HepG2 (cell line): ENCODE results near the gene MGMT. TPM values are rescaled to one million over a fixed set of nuclear protein-coding genes. Genes with fewer than 3 reads are reported as not detected.

Experiments
- ATAC-seq: fragments of 200-7000 bp; cut with Tn5 transposase; 3 replicates; pipeline ENCODE4 v1.9.1; 2020; ENCODE audit warnings: mild to moderate bottlenecking, moderate library complexity
- BruUV-seq: library from RNA; stranded (reverse); fragments of 400-500 nt; replicated peaks from 2 replicates; lab custom pipeline; 2021; lab: Mats Ljungman, UMichigan
- CTCF ChIA-PET: fragments of 300-600 bp; formaldehyde crosslinking; extraction: SDS; loops from one replicate; lab custom pipeline; 2021; ENCODE audit warnings: low total read pairs, inconsistent platforms, low intra/inter-chr PET ratio; lab: Yijun Ruan, JAX
- POLR2A ChIA-PET: fragments of 350-600 bp; sonication (Branson Sonifier 250); formaldehyde crosslinking; loops from one replicate; lab custom pipeline; 2020; ENCODE audit warnings: antibody characterized with exemption, inconsistent platforms; lab: Yijun Ruan, JAX
- DNase-seq: peaks from one replicate; pipeline ENCODE4 v3.0.0-alpha.2; 2015; ENCODE audit warnings: low spot score
- FAIRE-seq: peaks from 3 replicates; lab custom pipeline; 2011; peaks lifted over from hg19 to GRCh38; lab: Jason Lieb, UNC
- H2AFZ ChIP-seq: one replicate; pipeline ENCODE4 v1.6.1; 2011; ENCODE audit warnings: low read length, inconsistent platforms
- H3K27ac ChIP-seq: fragments of 300-600 bp; 3 replicates; pipeline ENCODE4 v1.8.0; 2011; ENCODE audit warnings: mixed run types, mild to moderate bottlenecking, mixed read lengths, low read length, inconsistent platforms; ENCODE audit not compliant: insufficient read depth; ENCODE audit errors: extremely low read length
- H3K27me3 ChIP-seq, 2 experiments: fragments of 200-600 bp in 1 of 2; 2 replicates in 1 of 2; 3 replicates in 1 of 2; pipeline versions ENCODE4 v1.6.0 to v1.8.0; 2011; ENCODE audit warnings: low read length in 2 of 2, mild to moderate bottlenecking in 2 of 2, moderate library complexity in 2 of 2, inconsistent platforms in 1 of 2; ENCODE audit not compliant: insufficient read depth in 2 of 2, control insufficient read depth in 1 of 2
- H3K36me3 ChIP-seq, 2 experiments: fragments of 200-600 bp in 1 of 2; replicated peaks in 1 of 2; 2 replicates in 1 of 2; 3 replicates in 1 of 2; pipeline versions ENCODE4 v1.5.1 to v1.8.0; 2011; ENCODE audit warnings: low read length in 2 of 2, inconsistent platforms in 1 of 2; ENCODE audit not compliant: insufficient read depth in 2 of 2, control insufficient read depth in 1 of 2
- H3K4me1 ChIP-seq: 2 replicates; pipeline ENCODE4 v1.5.1; 2012; ENCODE audit warnings: low read length, inconsistent platforms; ENCODE audit not compliant: insufficient read depth
- H3K4me2 ChIP-seq: 2 replicates; pipeline ENCODE4 v1.6.0; 2011; ENCODE audit warnings: low read depth, low read length, inconsistent platforms
- H3K4me3 ChIP-seq, 3 experiments: fragments of 200-600 bp in 1 of 3; sonication (generic), shearing (Covaris generic) in 1 of 3; replicated peaks in 1 of 3; 2 replicates each; pipeline ENCODE4 v1.5.1; 2011 to 2016; ENCODE audit warnings: low read length in 3 of 3, inconsistent platforms in 2 of 3, low read depth in 2 of 3, mild to moderate bottlenecking in 2 of 3, control low read depth in 1 of 3, mixed read lengths in 1 of 3; ENCODE audit not compliant: insufficient read depth in 1 of 3
- H3K79me2 ChIP-seq: one replicate; pipeline ENCODE4 v1.6.1; 2011; ENCODE audit warnings: low read length, inconsistent platforms; ENCODE audit not compliant: insufficient read depth
- H3K9ac ChIP-seq: 2 replicates; pipeline ENCODE4 v1.6.0; 2011; ENCODE audit warnings: mild to moderate bottlenecking, low read depth, low read length, inconsistent platforms; ENCODE audit not compliant: insufficient read depth
- H3K9me3 ChIP-seq: 2 replicates; pipeline ENCODE4 v1.5.1; 2012; ENCODE audit warnings: mild to moderate bottlenecking, low read length
- H4K20me1 ChIP-seq: 2 replicates; pipeline ENCODE4 v1.6.0; 2011; ENCODE audit warnings: inconsistent platforms, mild to moderate bottlenecking, low read length, moderate library complexity; ENCODE audit not compliant: insufficient read depth
- BCL6 ChIP-seq: IDR thresholded peaks from 2 replicates; pipeline ENCODE4 v1.6.1; 2016; ENCODE audit warnings: missing genetic modification reagents, missing compliant biosample characterization
- CAMTA2 ChIP-seq: sonication (generic); formaldehyde crosslinking; IDR thresholded peaks from 2 replicates; pipeline ENCODE4 v1.4.0; 2020; ENCODE audit warnings: mild to moderate bottlenecking, missing genetic modification reagents, borderline replicate concordance
- CHD2 ChIP-seq: IDR thresholded peaks from 2 replicates; pipeline ENCODE4 v1.6.1; 2011; ENCODE audit warnings: low read depth, low read length, improper control_type of control experiment
- DNMT1 ChIP-seq: sonication (generic); formaldehyde crosslinking; IDR thresholded peaks from 2 replicates; pipeline ENCODE4 v1.5.1; 2020; ENCODE audit warnings: mild to moderate bottlenecking, missing genetic modification reagents
- MATR3 ChIP-seq: sonication (generic); formaldehyde crosslinking; IDR thresholded peaks from 2 replicates; pipeline ENCODE4 v1.4.0; 2020; ENCODE audit warnings: missing genetic modification reagents
- MBNL3 ChIP-seq: fragments of 250-450 bp; sonication (Bioruptor Pico); conservative IDR thresholded peaks from 2 replicates; pipeline ENCODE4 v1.8.0; 2022; ENCODE audit warnings: mild to moderate bottlenecking, inconsistent platforms
- NFIC ChIP-seq: IDR thresholded peaks from 2 replicates; pipeline ENCODE4 v1.6.1; 2012; ENCODE audit warnings: mild to moderate bottlenecking, low read length, inconsistent platforms
- SRF ChIP-seq: IDR thresholded peaks from 2 replicates; pipeline ENCODE4 v1.6.1; 2011; ENCODE audit warnings: mild to moderate bottlenecking, low read depth, low read length, moderate library complexity
- TCF7 ChIP-seq: sonication (generic); IDR thresholded peaks from 2 replicates; pipeline ENCODE4 v1.6.1; 2016; ENCODE audit warnings: antibody characterized with exemption, low read depth
- ZFP36 ChIP-seq: fragments of 150-350 bp; IDR thresholded peaks from 2 replicates; pipeline ENCODE4 v1.6.1; 2018; ENCODE audit warnings: borderline replicate concordance, low read length, low read depth; ENCODE audit not compliant: partially characterized antibody
- ZNF564 ChIP-seq: sonication (generic); formaldehyde crosslinking; IDR thresholded peaks from 2 replicates; pipeline ENCODE4 v1.8.1; 2023; ENCODE audit warnings: mild to moderate bottlenecking, missing genetic modification reagents
- ZNF577 ChIP-seq: sonication (generic); formaldehyde crosslinking; IDR thresholded peaks from 2 replicates; pipeline ENCODE4 v1.4.0; 2020; ENCODE audit warnings: mild to moderate bottlenecking, low read depth, missing genetic modification reagents, borderline replicate concordance
- ZNF652 ChIP-seq: IDR thresholded peaks from 2 replicates; pipeline ENCODE4 v1.6.1; 2016; ENCODE audit warnings: low read depth, borderline replicate concordance
- ZNF850 ChIP-seq: sonication (generic); formaldehyde crosslinking; conservative IDR thresholded peaks from 2 replicates; pipeline ENCODE4 v1.9.0; 2021; ENCODE audit warnings: mild to moderate bottlenecking, missing genetic modification reagents
- WGBS: methylation state at CpG from one replicate; pipeline ENCODE4 v1.1.6; 2017; ENCODE audit warnings: low lambda C conversion rate; 5-methylcytosine and 5-hydroxymethylcytosine counted together
- in situ Hi-C: cut with HindIII; loops from 2 replicates; pipeline ENCODE4 v1.10.0; 2017; ENCODE audit warnings: low pct_unique_long_range_greater_than_20kb; ENCODE audit not compliant: extremely low pct_ligation_motif_present
- intact Hi-C: fragments of 100-400 bp; cut with micrococcal nuclease; formaldehyde crosslinking; loops from one replicate; pipeline ENCODE4 v1.10.0; 2022; ENCODE audit not compliant: unreplicated experiment
- polyA plus RNA-seq, 8 experiments: library from polyadenylated mRNA; depleted of rRNA in 3 of 8; stranded (reverse) in 7 of 8; unstranded in 1 of 8; fragments of >200 nt; fragmentation: Illumina TruSeq in 4 of 8; extraction: Trizol in 4 of 8; gene quantifications; 2 replicates each; pipeline versions ENCODE4 v1.2.1 to v1.2.3, GENCODE V29; 2011 to 2016; ENCODE audit warnings: low read depth in 4 of 8, missing spikeins in 1 of 8, mixed read lengths in 1 of 8; ENCODE audit not compliant: insufficient read depth in 1 of 8
- total RNA-seq, 5 experiments: library from RNA; depleted of rRNA; stranded (reverse); fragments of >200 nt; fragmentation: Illumina TruSeq; extraction: Trizol; gene quantifications; 2 replicates each; pipeline ENCODE4 v1.2.3, GENCODE V29; 2016; ENCODE audit warnings: low read depth in 1 of 5
- TF ChIP-seq, protein P1 (sequence below): sonication (generic); formaldehyde crosslinking; IDR thresholded peaks from 2 replicates; pipeline ENCODE4 v1.4.0; 2020; ENCODE audit warnings: missing genetic modification reagents, borderline replicate concordance
- TF ChIP-seq, protein P2 (sequence below): sonication (generic); formaldehyde crosslinking; IDR thresholded peaks from 2 replicates; pipeline ENCODE4 v1.4.0; 2020; ENCODE audit warnings: missing genetic modification reagents

The MGMT gene
- total and polyA plus RNA-seq, 2 of the 13 experiments (the other 11 are each of a cell fraction or from before 2014, with no cell fraction given), result 12.0 to 19.5 TPM

GRCh38 chr10:129646973-129647372, 179.9 kb downstream of the MGMT start (continued):
- TF ChIP-seq, protein P1, sequence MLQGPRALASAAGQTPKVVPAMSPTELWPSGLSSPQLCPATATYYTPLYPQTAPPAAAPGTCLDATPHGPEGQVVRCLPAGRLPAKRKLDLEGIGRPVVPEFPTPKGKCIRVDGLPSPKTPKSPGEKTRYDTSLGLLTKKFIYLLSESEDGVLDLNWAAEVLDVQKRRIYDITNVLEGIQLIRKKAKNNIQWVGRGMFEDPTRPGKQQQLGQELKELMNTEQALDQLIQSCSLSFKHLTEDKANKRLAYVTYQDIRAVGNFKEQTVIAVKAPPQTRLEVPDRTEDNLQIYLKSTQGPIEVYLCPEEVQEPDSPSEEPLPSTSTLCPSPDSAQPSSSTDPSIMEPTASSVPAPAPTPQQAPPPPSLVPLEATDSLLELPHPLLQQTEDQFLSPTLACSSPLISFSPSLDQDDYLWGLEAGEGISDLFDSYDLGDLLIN (CRISPR knock-in tag), result no peak
- TF ChIP-seq MATR3 (CRISPR knock-in tag), result no peak
- TF ChIP-seq SRF, result no peak
- TF ChIP-seq CHD2, result no peak
- no peak for TF ChIP-seq BCL6 (CRISPR knock-in tag)
- TF ChIP-seq MBNL3 (CRISPR knock-in tag), result no peak

- no peak for FAIRE-seq
- H3K4me1 ChIP-seq, result peaks cover 12% of the 10 kb centered on the region
- DNase-seq, result no peak
- in situ Hi-C loops, result no loop called here
- H3K9ac ChIP-seq, result no peak overlapping the region
- no peak overlapping the region for H3K4me3 ChIP-seq
- H2AFZ ChIP-seq, result no peak overlapping the region
- intact Hi-C loops, result no loop called here
- ChIA-PET CTCF (no interaction called here), POLR2A (no interaction called here)
- H3K27me3 ChIP-seq, result no peaks in the 10 kb centered on the region
- BruUV-seq, result no TSS peak
- ATAC-seq, result no peak
- TF ChIP-seq ZNF652 (CRISPR knock-in tag) (no peak), DNMT1 (CRISPR knock-in tag) (no peak), ZNF564 (no peak), TCF7 (no peak), CAMTA2 (CRISPR knock-in tag) (no peak), ZNF850 (no peak), NFIC (no peak), ZNF577 (CRISPR knock-in tag) (no peak), ZFP36 (no peak)
- TF ChIP-seq, protein P2, sequence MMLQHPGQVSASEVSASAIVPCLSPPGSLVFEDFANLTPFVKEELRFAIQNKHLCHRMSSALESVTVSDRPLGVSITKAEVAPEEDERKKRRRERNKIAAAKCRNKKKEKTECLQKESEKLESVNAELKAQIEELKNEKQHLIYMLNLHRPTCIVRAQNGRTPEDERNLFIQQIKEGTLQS (CRISPR knock-in tag), result no peak
- 51% methylated on average over 4 of the region's 4 CpGs for WGBS
- H3K9me3 ChIP-seq, result no peaks in the 10 kb centered on the region
- H3K36me3 ChIP-seq, result no peaks in the 10 kb centered on the region; a peak in 2 of 5 replicates
- H3K27ac ChIP-seq, result no peak overlapping the region
- H3K79me2 ChIP-seq, result no peaks in the 10 kb centered on the region
- H4K20me1 ChIP-seq, result no peaks in the 10 kb centered on the region
- no peak overlapping the region for H3K4me2 ChIP-seq
These were observed 180.5 kb downstream of the MGMT start for GRCh38 chr10:129647590-129647989.
